ENCODE results near the gene CASP2.

CASP2 gene

GRCh38 chr7:143299346-143299745, 11.2 kb downstream of the CASP2 start:
- peak; percentile 34 for DNase-seq

- DNase-seq: peak; percentile 9
Measured at GRCh38 chr7:143299840-143300239, 11.7 kb downstream of the CASP2 start.

GRCh38 chr7:143300959-143301935, 13.1 kb downstream of the CASP2 start:
- peak; percentile 15 for DNase-seq

GRCh38 chr7:143303733-143304132, 15.6 kb downstream of the CASP2 start:
- no peak for DNase-seq

GRCh38 chr7:143304938-143305337, 16.8 kb downstream of the CASP2 start:
- DNase-seq: no peak

GRCh38 chr7:143305423-143306070, 17.4 kb downstream of the CASP2 start:
- DNase-seq: peak; percentile 34

- DNase-seq: no peak
Measured at GRCh38 chr7:143308632-143309031, 20.5 kb downstream of the CASP2 start.

GRCh38 chr7:143314127-143314526, 26.0 kb downstream of the CASP2 start:
- DNase-seq: no peak

- DNase-seq: no peak
Measured at GRCh38 chr7:143315776-143316175, 27.6 kb downstream of the CASP2 start, which contains the start of gene CLCN1. TSS of gene CLCN1 (plus strand) at chr7:143316111. CDS start at chr7:143316213, 102 bp downstream.

- DNase-seq: no peak
Measured at GRCh38 chr7:143316492-143316891, 28.3 kb downstream of the CASP2 start.

- DNase-seq: peak; percentile 34
Measured at GRCh38 chr7:143318661-143319060, 30.5 kb downstream of the CASP2 start.

- DNase-seq: no peak
Measured at GRCh38 chr7:143320620-143321019, 32.5 kb downstream of the CASP2 start.

GRCh38 chr7:143321242-143321641, 33.1 kb downstream of the CASP2 start:
- DNase-seq: no peak

- DNase-seq: no peak
Measured at GRCh38 chr7:143321734-143322133, 33.6 kb downstream of the CASP2 start.

GRCh38 chr7:143322760-143323633, 34.8 kb downstream of the CASP2 start:
- no peak for DNase-seq

GRCh38 chr7:143323653-143324052, 35.5 kb downstream of the CASP2 start:
- DNase-seq: no peak

GRCh38 chr7:143325240-143325639, 37.1 kb downstream of the CASP2 start:
- no peak for DNase-seq

GRCh38 chr7:143327903-143328302, 39.8 kb downstream of the CASP2 start:
- DNase-seq: no peak

GRCh38 chr7:143329471-143330170, 41.5 kb downstream of the CASP2 start:
- no peak for DNase-seq

GRCh38 chr7:143331179-143331801, 43.1 kb downstream of the CASP2 start:
- peak; percentile 78 for DNase-seq

- no peak for DNase-seq
Measured at GRCh38 chr7:143334244-143334643, 46.1 kb downstream of the CASP2 start.

GRCh38 chr7:143337216-143337615, 49.1 kb downstream of the CASP2 start:
- no peak for DNase-seq
